GM10248 (cell line): Measurements from ENCODE around the gene AMOTL1.

ENCODE experiments used
- CTCF ChIA-PET: fragments of 300-600 bp; sonication (Branson Sonifier 250); formaldehyde crosslinking; extraction: SDS; loops from one replicate; lab custom pipeline; 2021; ENCODE audit warnings: antibody characterized with exemption; lab: Yijun Ruan, JAX
- POLR2A ChIA-PET: fragments of 350-650 bp; sonication (Branson Sonifier 250); formaldehyde crosslinking; extraction: SDS; loops from one replicate; lab custom pipeline; 2020; ENCODE audit warnings: antibody characterized with exemption; lab: Yijun Ruan, JAX
- DNase-seq: peaks from one replicate; pipeline ENCODE4 v3.0.0; 2012; ENCODE audit errors: extremely low spot score
- TF ChIP-seq, protein P1 (sequence below): IDR thresholded peaks from 2 replicates; pipeline ENCODE4 v1.5.1; 2012; ENCODE audit warnings: mild to moderate bottlenecking, low read depth; ENCODE audit errors: extremely low read depth, missing control alignments, control extremely low read depth

Gene AMOTL1

DNA sequence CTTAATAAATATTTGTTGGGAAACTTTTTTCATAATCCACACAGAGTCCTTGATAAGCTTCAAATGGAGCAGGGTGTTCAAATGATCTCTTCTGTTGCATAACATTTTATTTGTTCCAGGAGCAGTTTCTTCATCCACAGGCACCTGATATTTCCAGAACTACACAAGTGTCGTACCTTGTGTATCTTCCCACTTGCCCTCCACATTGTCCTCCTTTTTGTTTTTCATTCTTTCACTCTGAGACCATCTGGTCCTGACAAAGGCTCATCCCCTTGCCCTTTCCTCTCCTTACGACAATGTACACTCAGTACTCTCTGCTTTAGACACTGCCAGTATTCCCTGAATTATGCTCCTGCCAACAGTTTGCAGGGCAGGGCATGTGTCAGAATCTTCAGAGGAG is 5.2 kb upstream of the AMOTL1 start:
- ChIA-PET POLR2A (no interaction called here), CTCF (interaction anchor here (1.4 kb wide), 1 partner anchor 135 kb away, joined by 4 read pairs; no protein-coding TSS in a partner anchor)
- DNase-seq: no peak

DNA sequence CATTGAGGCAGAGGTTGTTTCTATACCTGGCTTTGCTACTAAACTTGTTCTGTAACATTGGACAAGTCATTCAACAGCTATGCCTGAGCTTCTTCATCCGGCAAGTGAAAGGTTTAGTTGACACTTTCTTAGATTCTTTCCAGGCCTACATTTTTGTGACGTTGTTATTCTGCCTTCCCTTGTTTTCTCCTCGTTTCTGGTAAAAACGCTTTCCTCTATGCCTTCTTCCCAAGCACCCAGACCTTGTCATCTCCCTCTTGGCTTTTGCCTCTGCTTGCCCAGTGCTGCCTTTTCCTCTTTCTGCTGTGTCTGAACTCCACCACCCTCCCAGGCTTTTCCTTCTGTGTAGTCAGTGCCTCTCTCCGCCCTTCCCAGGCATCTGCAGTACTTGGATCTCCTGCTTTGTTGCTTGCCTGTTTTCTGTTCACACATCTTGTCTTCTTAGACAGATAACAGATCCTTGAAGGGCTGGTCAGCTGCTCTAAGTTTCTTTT is 1.4 kb upstream of the AMOTL1 start:
- ChIA-PET CTCF (interaction anchor here (1.8 kb wide), 1 partner anchor 20 kb away, joined by 5 read pairs; no protein-coding TSS in a partner anchor), POLR2A (no interaction called here)
- TF ChIP-seq, protein P1, sequence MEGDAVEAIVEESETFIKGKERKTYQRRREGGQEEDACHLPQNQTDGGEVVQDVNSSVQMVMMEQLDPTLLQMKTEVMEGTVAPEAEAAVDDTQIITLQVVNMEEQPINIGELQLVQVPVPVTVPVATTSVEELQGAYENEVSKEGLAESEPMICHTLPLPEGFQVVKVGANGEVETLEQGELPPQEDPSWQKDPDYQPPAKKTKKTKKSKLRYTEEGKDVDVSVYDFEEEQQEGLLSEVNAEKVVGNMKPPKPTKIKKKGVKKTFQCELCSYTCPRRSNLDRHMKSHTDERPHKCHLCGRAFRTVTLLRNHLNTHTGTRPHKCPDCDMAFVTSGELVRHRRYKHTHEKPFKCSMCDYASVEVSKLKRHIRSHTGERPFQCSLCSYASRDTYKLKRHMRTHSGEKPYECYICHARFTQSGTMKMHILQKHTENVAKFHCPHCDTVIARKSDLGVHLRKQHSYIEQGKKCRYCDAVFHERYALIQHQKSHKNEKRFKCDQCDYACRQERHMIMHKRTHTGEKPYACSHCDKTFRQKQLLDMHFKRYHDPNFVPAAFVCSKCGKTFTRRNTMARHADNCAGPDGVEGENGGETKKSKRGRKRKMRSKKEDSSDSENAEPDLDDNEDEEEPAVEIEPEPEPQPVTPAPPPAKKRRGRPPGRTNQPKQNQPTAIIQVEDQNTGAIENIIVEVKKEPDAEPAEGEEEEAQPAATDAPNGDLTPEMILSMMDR: no peak
- no peak for DNase-seq

More for the DNA sequence above, 5.2 kb upstream of the AMOTL1 start:
- TF ChIP-seq, protein P1: no peak

DNA sequence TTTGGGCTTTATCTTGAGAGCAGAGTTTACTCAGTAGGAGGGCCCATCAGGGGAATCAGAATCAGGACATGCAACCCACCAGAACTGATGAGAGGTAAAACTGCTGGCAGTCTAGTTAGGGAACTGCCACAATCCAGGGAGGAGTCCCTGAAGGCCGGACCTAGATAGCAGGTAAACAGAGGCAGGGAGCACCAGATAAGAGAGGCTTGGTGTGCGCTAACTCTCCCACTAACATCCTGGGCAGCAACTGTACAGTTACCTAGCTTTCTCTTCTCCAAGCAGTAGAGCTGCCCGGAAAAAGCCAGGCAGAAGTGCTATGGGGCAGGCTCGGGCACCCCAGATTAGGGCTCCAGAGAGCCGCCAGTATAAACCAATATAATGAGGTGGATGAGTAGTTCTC is 865 bp upstream of the AMOTL1 start:
- CTCF ChIA-PET: no interaction called here
- TF ChIP-seq, protein P1: no peak
- no peak for DNase-seq
- POLR2A ChIA-PET: no interaction called here

DNA sequence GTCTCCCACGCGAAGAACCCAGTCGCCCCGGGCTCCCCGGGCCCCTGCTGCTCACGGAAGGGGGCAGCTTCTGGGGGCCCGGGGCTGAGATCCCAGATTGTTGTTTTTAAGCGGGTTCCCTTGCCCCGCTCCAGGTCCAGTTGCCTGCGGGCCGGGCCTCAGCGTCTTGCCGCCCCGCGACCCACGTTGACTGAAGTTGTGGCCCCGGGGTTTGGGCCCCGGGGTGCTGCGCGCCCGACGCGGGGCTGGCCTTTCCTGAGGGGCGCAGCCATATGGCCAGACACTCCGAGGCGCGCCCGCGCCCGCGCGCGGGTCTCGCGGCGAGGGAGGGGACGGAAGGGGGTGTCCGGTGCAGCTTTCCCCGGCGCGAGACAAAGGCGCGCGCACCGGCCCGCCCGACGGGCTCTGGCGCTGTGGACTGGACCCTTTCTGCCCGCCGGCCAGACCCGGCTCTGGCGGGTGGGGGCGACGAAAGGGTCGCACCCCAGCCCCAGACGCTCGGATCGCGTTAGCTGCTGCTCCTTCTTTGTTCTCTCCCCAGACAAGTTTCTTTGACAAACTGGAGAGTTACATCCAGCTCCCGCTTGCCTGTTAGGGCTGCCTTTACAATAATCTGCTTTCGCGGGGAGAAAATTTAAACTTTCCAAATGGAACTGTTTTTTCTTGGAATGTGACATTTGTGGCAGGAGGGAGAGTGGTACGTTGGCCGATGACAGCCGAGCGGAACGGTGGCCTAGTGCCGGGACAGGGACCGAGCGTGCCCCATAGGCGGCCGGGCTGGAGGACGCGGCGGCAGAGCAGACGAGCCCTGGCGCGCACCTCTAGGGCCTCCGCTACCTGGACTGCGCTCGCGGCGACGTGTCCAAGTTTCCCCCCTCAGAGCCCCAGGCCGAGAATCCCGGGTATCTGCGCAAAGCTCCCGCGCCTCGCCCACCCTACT is 716 bp downstream of the AMOTL1 start:
- CTCF ChIA-PET: interaction anchor here (1.0 to 1.1 kb wide), 2 partner anchors 16 to 18 kb away, joined by 3 to 4 read pairs; no protein-coding TSS in a partner anchor
- POLR2A ChIA-PET: no interaction called here
- TF ChIP-seq, protein P1: no peak
- peak; percentile 27 for DNase-seq

DNA sequence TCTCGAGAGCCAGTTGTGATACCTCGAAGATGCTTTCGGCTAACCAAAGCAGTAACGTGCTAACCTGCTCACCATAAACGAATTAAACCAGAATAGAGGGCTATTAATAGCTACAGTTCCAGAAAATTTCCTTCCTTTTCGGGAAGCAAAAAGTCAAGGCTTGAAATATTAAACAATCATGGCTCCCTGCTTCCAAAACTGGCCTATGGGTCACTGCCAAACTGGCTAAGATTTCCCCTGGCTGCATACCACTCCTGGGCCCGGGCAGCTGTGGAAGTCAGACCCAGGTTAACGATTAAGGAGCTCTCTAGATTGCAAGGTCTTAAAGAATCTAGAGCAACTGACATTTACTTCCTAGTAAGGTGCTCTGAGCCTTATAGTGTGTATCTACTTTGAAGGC is 1.7 kb downstream of the AMOTL1 start:
- POLR2A ChIA-PET: no interaction called here
- CTCF ChIA-PET: interaction anchor here (0.8 kb wide), 1 partner anchor 12 kb away, joined by 3 read pairs; no protein-coding TSS in a partner anchor
- DNase-seq: no peak
- TF ChIP-seq, protein P1: no peak

GRCh38 chr11:94770563-94771120 is 2.5 kb downstream of the AMOTL1 start:
- POLR2A ChIA-PET: no interaction called here
- TF ChIP-seq, protein P1: no peak
- CTCF ChIA-PET: interaction anchor here (0.8 kb wide), 1 partner anchor 12 kb away, joined by 3 read pairs; no protein-coding TSS in a partner anchor
- no peak for DNase-seq
